Measurements from ENCODE around the gene STAT1. TPM values are rescaled to one million over a fixed set of nuclear protein-coding genes. Genes with fewer than 3 reads are reported as not detected.

The STAT1 gene
- total and polyA plus RNA-seq, 4 donors = 21.6 to 80.1 (median 74.1) TPM

DNA sequence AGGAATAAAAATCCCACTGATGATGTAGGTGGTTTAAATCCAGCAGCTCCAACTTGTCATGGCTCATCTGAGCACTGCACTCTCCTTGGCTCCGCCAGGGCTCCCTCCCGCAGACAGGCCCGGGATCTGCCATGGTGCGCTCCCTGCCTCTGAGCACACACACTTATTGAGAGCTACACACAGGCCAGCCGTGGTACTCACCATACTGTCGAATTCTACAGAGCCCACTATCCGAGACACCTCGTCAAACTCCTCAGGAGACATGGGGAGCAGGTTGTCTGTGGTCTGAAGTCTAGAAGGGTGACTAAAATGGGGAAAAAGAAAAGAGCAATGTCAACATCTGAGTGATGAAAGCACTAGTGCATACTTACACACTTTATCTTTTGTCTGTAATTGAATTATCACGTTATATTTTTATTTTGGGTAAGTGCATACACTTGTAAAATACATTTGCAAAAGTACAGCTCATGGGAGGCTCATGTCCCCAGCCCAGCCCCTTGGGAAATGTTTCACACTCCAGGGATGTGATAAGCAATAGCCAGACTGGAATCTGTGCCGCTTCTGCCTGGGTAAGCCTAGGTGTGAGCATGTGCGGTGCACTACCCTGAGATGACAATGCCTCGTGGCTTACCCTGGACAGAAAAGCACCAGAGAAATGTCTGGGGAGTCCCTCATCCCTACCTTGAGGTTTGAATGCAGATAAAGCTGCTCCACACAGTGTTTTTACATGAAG is 39.2 kb downstream of the STAT1 start:
- H3K4me1 ChIP-seq (ENCODE audit: control insufficient read depth in 5 of 5, insufficient read depth in 5 of 5, low read length in 5 of 5) = peaks cover 0 to 15% (median 10%) of the 10 kb centered on the region in 5 donors
- H3K27me3 ChIP-seq (ENCODE audit: control insufficient read depth in 3 of 3, insufficient read depth in 3 of 3, low read length in 2 of 3) = no peaks in the 10 kb centered on the region
- no peaks in the 10 kb centered on the region for H3K9me3 ChIP-seq (ENCODE audit: control insufficient read depth in 4 of 4, insufficient read depth in 3 of 4, low read length in 3 of 4)
- 83 to 86% methylated on average over 12 of the region's 12 CpGs for WGBS, 2 donors
- no peak overlapping the region for H3K4me3 ChIP-seq
- peak overlapping the region; percentile 12 to 71 for H3K27ac ChIP-seq (ENCODE audit: low read depth in 1 of 2, low read length in 1 of 2)
- TF ChIP-seq, protein P1, sequence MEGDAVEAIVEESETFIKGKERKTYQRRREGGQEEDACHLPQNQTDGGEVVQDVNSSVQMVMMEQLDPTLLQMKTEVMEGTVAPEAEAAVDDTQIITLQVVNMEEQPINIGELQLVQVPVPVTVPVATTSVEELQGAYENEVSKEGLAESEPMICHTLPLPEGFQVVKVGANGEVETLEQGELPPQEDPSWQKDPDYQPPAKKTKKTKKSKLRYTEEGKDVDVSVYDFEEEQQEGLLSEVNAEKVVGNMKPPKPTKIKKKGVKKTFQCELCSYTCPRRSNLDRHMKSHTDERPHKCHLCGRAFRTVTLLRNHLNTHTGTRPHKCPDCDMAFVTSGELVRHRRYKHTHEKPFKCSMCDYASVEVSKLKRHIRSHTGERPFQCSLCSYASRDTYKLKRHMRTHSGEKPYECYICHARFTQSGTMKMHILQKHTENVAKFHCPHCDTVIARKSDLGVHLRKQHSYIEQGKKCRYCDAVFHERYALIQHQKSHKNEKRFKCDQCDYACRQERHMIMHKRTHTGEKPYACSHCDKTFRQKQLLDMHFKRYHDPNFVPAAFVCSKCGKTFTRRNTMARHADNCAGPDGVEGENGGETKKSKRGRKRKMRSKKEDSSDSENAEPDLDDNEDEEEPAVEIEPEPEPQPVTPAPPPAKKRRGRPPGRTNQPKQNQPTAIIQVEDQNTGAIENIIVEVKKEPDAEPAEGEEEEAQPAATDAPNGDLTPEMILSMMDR (IDR thresholded peaks at IDR 0.05; ENCODE audit: control extremely low read depth, extremely low read depth) = no peak
- DNase-seq = no peak
- no peak overlapping the region for H3K9ac ChIP-seq (ENCODE audit: insufficient read depth in 1 of 2, low read length in 2 of 2)
- H3K36me3 ChIP-seq (ENCODE audit: control insufficient read depth in 4 of 4, insufficient read depth in 4 of 4, low read length in 4 of 4) = peaks cover 45 to 62% (median 55%) of the 10 kb centered on the region in 4 donors
- ATAC-seq (ENCODE audit: insufficient read depth, low FRiP score) = no peak

DNA sequence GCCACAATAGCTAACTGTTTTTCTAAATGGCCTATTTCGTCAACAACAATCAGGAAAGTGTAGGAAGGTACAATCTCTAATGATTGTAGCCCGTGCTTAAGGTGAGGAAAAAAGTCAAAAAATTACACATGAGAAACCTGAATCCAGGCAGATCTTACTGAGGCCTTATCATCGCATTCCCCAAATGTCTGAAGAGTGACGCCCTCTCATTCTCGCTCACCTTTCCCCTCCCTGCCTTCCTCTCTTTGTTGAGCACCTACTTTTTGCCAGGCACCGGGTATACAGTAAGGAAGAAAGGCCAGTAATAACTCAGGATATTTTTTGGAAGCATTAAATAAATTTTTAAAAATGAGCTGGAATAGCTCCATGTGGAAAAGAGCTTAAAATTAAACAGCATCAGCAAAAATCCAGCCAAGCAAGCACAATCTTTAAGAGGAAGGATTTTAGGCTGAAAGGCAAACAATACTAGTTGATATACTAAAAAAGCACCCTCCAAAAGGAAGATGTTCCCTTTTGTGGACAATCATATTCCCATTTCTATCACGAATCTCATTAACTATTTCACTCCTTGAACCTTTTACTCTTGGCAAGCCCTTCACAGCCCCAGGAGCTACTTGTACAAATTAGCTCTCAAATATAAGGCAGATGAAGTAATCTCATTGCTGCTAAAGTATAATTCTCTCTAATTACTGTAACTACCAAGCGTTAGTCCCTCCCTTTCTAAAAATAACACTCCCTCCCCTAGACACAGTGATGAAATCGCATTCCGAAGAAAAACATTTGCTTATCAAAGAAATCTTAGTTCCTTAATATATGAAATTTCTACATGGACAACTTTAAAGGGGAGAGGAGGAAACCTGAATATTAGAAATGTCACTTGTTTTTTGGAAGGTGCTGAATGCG is 40.0 kb downstream of the STAT1 start:
- DNase-seq (peak in 2 of 3 donors; percentile 27 to 52), ATAC-seq (ENCODE audit: insufficient read depth, low FRiP score) (no peak)
- 70 to 78% methylated on average over 11 of the region's 11 CpGs for whole genome bisulfite sequencing, 2 donors
- H3K9me3 ChIP-seq (ENCODE audit: control insufficient read depth in 4 of 4, insufficient read depth in 3 of 4, low read length in 3 of 4) = no peaks in the 10 kb centered on the region
- peaks cover 47 to 59% (median 57%) of the 10 kb centered on the region in 4 donors for H3K36me3 ChIP-seq (ENCODE audit: control insufficient read depth in 4 of 4, insufficient read depth in 4 of 4, low read length in 4 of 4)
- peak overlapping the region in 1 of 2 donors; percentile 12 for H3K27ac ChIP-seq (ENCODE audit: low read depth in 1 of 2, low read length in 1 of 2)
- TF ChIP-seq, protein P1 (IDR thresholded peaks at IDR 0.05; ENCODE audit: control extremely low read depth, extremely low read depth) = no peak
- H3K4me3 ChIP-seq = no peak overlapping the region
- peaks cover 0 to 10% (median 8%) of the 10 kb centered on the region in 5 donors for H3K4me1 ChIP-seq (ENCODE audit: control insufficient read depth in 5 of 5, insufficient read depth in 5 of 5, low read length in 5 of 5)
- peak overlapping the region in 1 of 2 donors; percentile 26 for H3K9ac ChIP-seq (ENCODE audit: insufficient read depth in 1 of 2, low read length in 2 of 2)
- no peaks in the 10 kb centered on the region for H3K27me3 ChIP-seq (ENCODE audit: control insufficient read depth in 3 of 3, insufficient read depth in 3 of 3, low read length in 2 of 3)

DNA sequence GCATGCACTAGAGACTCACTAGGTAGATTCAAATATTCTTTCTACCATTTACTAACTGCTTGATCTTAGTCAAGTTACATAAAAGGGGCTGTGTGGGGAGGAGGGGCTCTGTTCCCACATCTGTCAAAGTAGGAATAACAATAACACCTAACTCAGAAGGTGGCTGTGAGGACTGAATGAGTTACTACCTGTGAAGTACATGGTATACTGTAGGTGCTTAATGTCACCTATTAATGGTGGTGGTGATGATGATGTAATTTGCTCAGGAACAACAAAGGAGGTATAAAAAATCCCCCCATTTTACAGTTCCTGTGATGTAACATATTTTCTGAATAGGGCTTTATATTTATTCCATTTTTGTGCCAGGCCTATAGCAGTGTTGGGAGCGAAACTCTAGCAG is 40.7 kb downstream of the STAT1 start:
- no peak for ATAC-seq (ENCODE audit: insufficient read depth, low FRiP score)
- 97 to 100% methylated on average over 1 of the region's 1 CpG for WGBS, 2 donors
- H3K4me3 ChIP-seq = no peak overlapping the region
- H3K27me3 ChIP-seq (ENCODE audit: control insufficient read depth in 3 of 3, insufficient read depth in 3 of 3, low read length in 2 of 3) = no peaks in the 10 kb centered on the region
- no peak overlapping the region for H3K27ac ChIP-seq (ENCODE audit: low read depth in 1 of 2, low read length in 1 of 2)
- H3K36me3 ChIP-seq (ENCODE audit: control insufficient read depth in 4 of 4, insufficient read depth in 4 of 4, low read length in 4 of 4) = peaks cover 42 to 59% (median 52%) of the 10 kb centered on the region in 4 donors
- TF ChIP-seq, protein P1 (IDR thresholded peaks at IDR 0.05; ENCODE audit: control extremely low read depth, extremely low read depth) = no peak
- no peak overlapping the region for H3K9ac ChIP-seq (ENCODE audit: insufficient read depth in 1 of 2, low read length in 2 of 2)
- peaks cover 0 to 10% (median 8%) of the 10 kb centered on the region in 5 donors for H3K4me1 ChIP-seq (ENCODE audit: control insufficient read depth in 5 of 5, insufficient read depth in 5 of 5, low read length in 5 of 5)
- H3K9me3 ChIP-seq (ENCODE audit: control insufficient read depth in 4 of 4, insufficient read depth in 3 of 4, low read length in 3 of 4) = no peaks in the 10 kb centered on the region
- DNase-seq = no peak

All from lung (tissue), 12 donors.